ENCODE results near the gene ST3GAL5.

- no peak for TF ChIP-seq CTCF (conservative IDR thresholded peaks at IDR 0.05 in 1 of 2, IDR thresholded peaks at IDR 0.05 in 1 of 2; ENCODE audit: low read depth in 1 of 2, low read length in 2 of 2)
- no peak for TF ChIP-seq EZH2 (IDR thresholded peaks at IDR 0.05; ENCODE audit: low read length, missing control alignments)
Measured at GRCh38 chr2:85914922-85915321, 26.1 kb upstream of the ST3GAL5 start.

Measured in fibroblast of lung (primary cell).